ENCODE results near the gene ADTRP. TPM values are rescaled to one million over a fixed set of nuclear protein-coding genes. Genes with fewer than 3 reads are reported as not detected.

The ADTRP gene
- polyA plus RNA-seq, 1 donor (not counting 4 experiments of a cell fraction or from before 2014, with no cell fraction given): 16.7 TPM

DNA sequence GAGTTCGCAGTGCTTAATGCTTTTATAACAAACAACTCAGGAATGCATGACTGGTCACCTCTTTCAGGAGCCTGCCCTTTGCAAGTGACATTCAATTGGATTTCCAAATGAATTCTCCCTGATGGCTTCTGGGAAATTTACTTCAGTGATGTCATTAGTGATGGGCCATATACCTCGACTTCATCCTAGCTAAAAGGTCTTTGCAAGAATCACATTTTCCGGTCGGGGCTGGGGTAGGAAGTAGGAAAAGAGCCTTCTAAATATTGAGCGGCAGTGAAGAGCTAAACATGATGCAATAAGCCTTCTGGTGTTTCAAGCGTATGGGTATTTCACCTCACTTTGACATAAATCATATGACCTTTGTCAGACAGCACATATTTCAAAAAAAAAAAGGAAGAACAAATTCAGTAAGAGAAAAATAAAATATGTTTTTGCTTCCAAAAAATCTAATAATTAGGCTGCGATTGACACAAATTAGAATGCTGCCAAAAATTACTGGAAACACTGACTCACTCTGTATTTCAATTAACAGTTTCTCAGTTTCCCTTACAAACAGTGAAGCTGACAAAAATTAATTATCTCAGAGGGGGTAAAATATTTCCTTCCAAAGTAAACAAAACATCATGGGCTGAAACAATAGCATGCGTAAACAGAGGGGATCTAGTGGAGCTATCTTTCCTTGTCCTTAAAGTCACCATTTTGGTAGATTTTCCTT lies 39.8 kb downstream of the ADTRP start:
- no peak overlapping the region for H3K9ac ChIP-seq (ENCODE audit: control insufficient read depth, extremely low read depth, insufficient read depth, low read length)
- no peak overlapping the region for H3K4me2 ChIP-seq (ENCODE audit: control insufficient read depth, extremely low read depth, insufficient read depth, low read depth, low read length)
- no peak overlapping the region for H3K27ac ChIP-seq (ENCODE audit: control insufficient read depth, insufficient read depth, low read length)
- no peaks in the 10 kb centered on the region for H3K79me2 ChIP-seq (ENCODE audit: control insufficient read depth, insufficient read depth, low read length)
- H3K4me1 ChIP-seq (ENCODE audit: control insufficient read depth, extremely low read depth, insufficient read depth, low read length): no peaks in the 10 kb centered on the region
- peaks cover 0 to 8% of the 10 kb centered on the region in 2 experiments for H3K36me3 ChIP-seq (ENCODE audit: control insufficient read depth in 2 of 2, extremely low read depth in 1 of 2, insufficient read depth in 2 of 2, low read length in 2 of 2)
- no peak overlapping the region for H2AFZ ChIP-seq (ENCODE audit: control insufficient read depth, low read length)
- no peaks in the 10 kb centered on the region for H3K27me3 ChIP-seq (ENCODE audit: control insufficient read depth, extremely low read depth, insufficient read depth, low read length)
- no peak overlapping the region for H3K4me3 ChIP-seq (ENCODE audit: control insufficient read depth in 2 of 3, extremely low read depth in 1 of 3, insufficient read depth in 2 of 3, low read depth in 1 of 3, low read length in 3 of 3)
- H3K9me3 ChIP-seq (ENCODE audit: control insufficient read depth, low read depth, low read length): no peaks in the 10 kb centered on the region
- TF ChIP-seq, protein P1, sequence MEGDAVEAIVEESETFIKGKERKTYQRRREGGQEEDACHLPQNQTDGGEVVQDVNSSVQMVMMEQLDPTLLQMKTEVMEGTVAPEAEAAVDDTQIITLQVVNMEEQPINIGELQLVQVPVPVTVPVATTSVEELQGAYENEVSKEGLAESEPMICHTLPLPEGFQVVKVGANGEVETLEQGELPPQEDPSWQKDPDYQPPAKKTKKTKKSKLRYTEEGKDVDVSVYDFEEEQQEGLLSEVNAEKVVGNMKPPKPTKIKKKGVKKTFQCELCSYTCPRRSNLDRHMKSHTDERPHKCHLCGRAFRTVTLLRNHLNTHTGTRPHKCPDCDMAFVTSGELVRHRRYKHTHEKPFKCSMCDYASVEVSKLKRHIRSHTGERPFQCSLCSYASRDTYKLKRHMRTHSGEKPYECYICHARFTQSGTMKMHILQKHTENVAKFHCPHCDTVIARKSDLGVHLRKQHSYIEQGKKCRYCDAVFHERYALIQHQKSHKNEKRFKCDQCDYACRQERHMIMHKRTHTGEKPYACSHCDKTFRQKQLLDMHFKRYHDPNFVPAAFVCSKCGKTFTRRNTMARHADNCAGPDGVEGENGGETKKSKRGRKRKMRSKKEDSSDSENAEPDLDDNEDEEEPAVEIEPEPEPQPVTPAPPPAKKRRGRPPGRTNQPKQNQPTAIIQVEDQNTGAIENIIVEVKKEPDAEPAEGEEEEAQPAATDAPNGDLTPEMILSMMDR (optimal IDR thresholded peaks at IDR 0.05 in 1 of 3, IDR thresholded peaks at IDR 0.05 in 1 of 3, conservative IDR thresholded peaks at IDR 0.05 in 1 of 3; ENCODE audit: extremely low read depth in 1 of 3, insufficient read depth in 2 of 3, low read length in 3 of 3): no peak
- no peak for TF ChIP-seq EZH2 (IDR thresholded peaks at IDR 0.05; ENCODE audit: low read length)
- dilution Hi-C loops (cut with MboI; ENCODE audit: extremely low pct_ligation_motif_present, low sequenced_read_pairs): no loop called here
- DNase-seq (ENCODE audit: low read depth, low spot score): no peak
- no peaks in the 10 kb centered on the region for H3K9me1 ChIP-seq (ENCODE audit: control insufficient read depth, extremely low read depth, insufficient read depth, low read length)
- H4K20me1 ChIP-seq (ENCODE audit: control insufficient read depth, extremely low read depth, insufficient read depth, low read length): no peaks in the 10 kb centered on the region
- no peak for FAIRE-seq

DNA sequence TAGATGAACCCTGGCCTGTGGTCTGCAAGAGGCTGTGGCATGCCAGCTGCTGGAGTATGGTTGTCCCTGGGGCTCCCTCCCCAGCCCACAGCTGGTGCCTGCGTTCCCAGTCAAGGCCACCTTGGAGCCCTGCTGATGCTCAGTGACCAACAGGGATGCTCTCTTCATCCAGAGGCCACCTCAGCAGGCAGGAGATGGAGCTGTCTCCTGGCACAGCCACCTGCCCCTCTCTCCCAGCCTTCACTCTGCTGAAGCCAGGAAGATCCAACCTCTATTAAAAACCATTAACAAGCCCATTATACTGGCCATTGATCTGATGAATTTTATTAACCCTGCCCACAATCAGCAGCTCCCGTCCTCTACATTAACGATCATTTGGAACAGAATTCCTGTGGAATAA lies 40.4 kb downstream of the ADTRP start:
- H3K9me1 ChIP-seq (ENCODE audit: control insufficient read depth, extremely low read depth, insufficient read depth, low read length): no peaks in the 10 kb centered on the region
- peaks cover 0 to 12% of the 10 kb centered on the region in 2 experiments for H3K36me3 ChIP-seq (ENCODE audit: control insufficient read depth in 2 of 2, extremely low read depth in 1 of 2, insufficient read depth in 2 of 2, low read length in 2 of 2)
- TF ChIP-seq EZH2 (IDR thresholded peaks at IDR 0.05; ENCODE audit: low read length): no peak
- TF ChIP-seq, protein P1 (optimal IDR thresholded peaks at IDR 0.05 in 1 of 3, IDR thresholded peaks at IDR 0.05 in 1 of 3, conservative IDR thresholded peaks at IDR 0.05 in 1 of 3; ENCODE audit: extremely low read depth in 1 of 3, insufficient read depth in 2 of 3, low read length in 3 of 3): no peak
- H3K27ac ChIP-seq (ENCODE audit: control insufficient read depth, insufficient read depth, low read length): no peak overlapping the region
- no peak overlapping the region for H2AFZ ChIP-seq (ENCODE audit: control insufficient read depth, low read length)
- FAIRE-seq: no peak
- no peaks in the 10 kb centered on the region for H3K4me1 ChIP-seq (ENCODE audit: control insufficient read depth, extremely low read depth, insufficient read depth, low read length)
- H3K9me3 ChIP-seq (ENCODE audit: control insufficient read depth, low read depth, low read length): no peaks in the 10 kb centered on the region
- H3K4me3 ChIP-seq (ENCODE audit: control insufficient read depth in 2 of 3, extremely low read depth in 1 of 3, insufficient read depth in 2 of 3, low read depth in 1 of 3, low read length in 3 of 3): no peak overlapping the region
- H3K27me3 ChIP-seq (ENCODE audit: control insufficient read depth, extremely low read depth, insufficient read depth, low read length): no peaks in the 10 kb centered on the region
- dilution Hi-C loops (cut with MboI; ENCODE audit: extremely low pct_ligation_motif_present, low sequenced_read_pairs): no loop called here
- H4K20me1 ChIP-seq (ENCODE audit: control insufficient read depth, extremely low read depth, insufficient read depth, low read length): no peaks in the 10 kb centered on the region
- no peak overlapping the region for H3K4me2 ChIP-seq (ENCODE audit: control insufficient read depth, extremely low read depth, insufficient read depth, low read depth, low read length)
- no peak for DNase-seq (ENCODE audit: low read depth, low spot score)
- no peaks in the 10 kb centered on the region for H3K79me2 ChIP-seq (ENCODE audit: control insufficient read depth, insufficient read depth, low read length)
- no peak overlapping the region for H3K9ac ChIP-seq (ENCODE audit: control insufficient read depth, extremely low read depth, insufficient read depth, low read length)
